ENCODE measurements around the gene STEAP2. TPM values are rescaled to one million over a fixed set of nuclear protein-coding genes. Genes with fewer than 3 reads are reported as not detected.

STEAP2 gene
- total RNA-seq, 2 experiments from 2014 or later, result not detected

DNA sequence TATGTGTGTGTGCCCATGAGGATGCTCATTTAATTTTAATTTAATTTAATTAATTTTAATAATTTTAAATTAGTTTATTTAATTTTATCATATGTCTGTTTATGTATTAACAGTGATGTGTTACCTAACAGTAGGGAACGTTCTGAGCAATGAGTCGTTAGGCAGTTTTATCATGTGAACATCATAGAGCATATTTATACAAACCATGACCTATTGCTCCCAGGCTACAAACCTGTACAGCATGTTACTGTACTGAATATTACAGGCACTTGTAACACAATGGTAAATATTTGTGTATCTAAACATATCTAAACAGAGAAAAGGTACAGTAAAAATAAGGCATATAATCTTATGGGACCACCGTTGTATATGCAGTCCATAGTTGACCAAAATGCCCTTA is 19.8 kb downstream of the STEAP2 start:
- Mint-ChIP-seq H3K27ac (no peak overlapping the region), H3K9me3 (no peaks in the 10 kb centered on the region), H3K4me1 (no peaks in the 10 kb centered on the region), H3K36me3 (no peaks in the 10 kb centered on the region), H3K27me3 (peaks cover 16% of the 10 kb centered on the region), H3K4me3 (no peak overlapping the region)
- POLR2A ChIA-PET, result interaction anchor here (0.6 kb wide), 1 partner anchor 168 kb away, joined by 3 read pairs; no protein-coding TSS in a partner anchor
- no peak for ATAC-seq (ENCODE audit: low read depth)
- DNase-seq, result no peak

DNA sequence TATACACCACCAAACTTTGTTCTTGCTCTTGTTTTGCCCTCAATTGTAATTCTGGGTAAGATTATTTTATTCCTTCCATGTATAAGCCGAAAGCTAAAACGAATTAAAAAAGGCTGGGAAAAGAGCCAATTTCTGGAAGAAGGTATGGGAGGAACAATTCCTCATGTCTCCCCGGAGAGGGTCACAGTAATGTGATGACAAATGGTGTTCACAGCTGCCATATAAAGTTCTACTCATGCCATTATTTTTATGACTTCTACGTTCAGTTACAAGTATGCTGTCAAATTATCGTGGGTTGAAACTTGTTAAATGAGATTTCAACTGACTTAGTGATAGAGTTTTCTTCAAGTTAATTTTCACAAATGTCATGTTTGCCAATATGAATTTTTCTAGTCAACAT is 20.9 kb downstream of the STEAP2 start:
- ATAC-seq (ENCODE audit: low read depth), result no peak

DNA sequence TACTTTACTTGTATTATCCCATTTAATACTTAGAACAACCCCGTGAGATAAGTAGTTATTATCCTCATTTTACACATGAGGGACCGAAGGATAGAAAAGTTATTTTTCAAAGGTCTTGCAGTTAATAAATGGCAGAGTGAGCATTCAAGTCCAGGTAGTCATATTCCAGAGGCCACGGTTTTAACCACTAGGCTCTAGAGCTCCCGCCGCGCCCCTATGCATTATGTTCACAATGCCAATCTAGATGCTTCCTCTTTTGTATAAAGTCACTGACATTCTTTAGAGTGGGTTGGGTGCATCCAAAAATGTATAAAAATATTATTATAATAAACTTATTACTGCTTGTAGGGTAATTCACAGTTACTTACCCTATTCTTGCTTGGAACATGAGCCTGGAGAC is 22.0 kb downstream of the STEAP2 start:
- no peak for DNase-seq
- Mint-ChIP-seq H3K36me3 (no peaks in the 10 kb centered on the region), H3K4me1 (no peaks in the 10 kb centered on the region), H3K9me3 (no peaks in the 10 kb centered on the region), H3K27ac (no peak overlapping the region), H3K4me3 (no peak overlapping the region), H3K27me3 (peaks cover 19% of the 10 kb centered on the region)
- ATAC-seq (ENCODE audit: low read depth), result no peak
- POLR2A ChIA-PET, result no interaction called here

More for the DNA sequence above, 20.9 kb downstream of the STEAP2 start:
- no peak overlapping the region for H3K27ac Mint-ChIP-seq
- DNase-seq, result no peak
- H3K4me3 Mint-ChIP-seq, result no peak overlapping the region
- no peaks in the 10 kb centered on the region for H3K4me1 Mint-ChIP-seq
- H3K36me3 Mint-ChIP-seq, result no peaks in the 10 kb centered on the region
- H3K9me3 Mint-ChIP-seq, result no peaks in the 10 kb centered on the region
- POLR2A ChIA-PET, result no interaction called here
- peaks cover 22% of the 10 kb centered on the region for H3K27me3 Mint-ChIP-seq

DNA sequence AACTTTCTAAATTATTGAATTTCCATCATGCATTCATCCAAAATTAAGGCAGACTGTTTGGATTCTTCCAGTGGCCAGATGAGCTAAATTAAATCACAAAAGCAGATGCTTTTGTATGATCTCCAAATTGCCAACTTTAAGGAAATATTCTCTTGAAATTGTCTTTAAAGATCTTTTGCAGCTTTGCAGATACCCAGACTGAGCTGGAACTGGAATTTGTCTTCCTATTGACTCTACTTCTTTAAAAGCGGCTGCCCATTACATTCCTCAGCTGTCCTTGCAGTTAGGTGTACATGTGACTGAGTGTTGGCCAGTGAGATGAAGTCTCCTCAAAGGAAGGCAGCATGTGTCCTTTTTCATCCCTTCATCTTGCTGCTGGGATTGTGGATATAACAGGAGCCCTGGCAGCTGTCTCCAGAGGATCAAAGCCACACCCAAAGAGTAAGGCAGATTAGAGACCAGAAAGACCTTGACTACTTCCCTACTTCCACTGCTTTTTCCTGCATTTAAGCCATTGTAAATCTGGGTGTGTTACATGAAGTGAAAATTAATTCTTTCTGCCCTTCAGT is 25.3 kb downstream of the STEAP2 start:
- H3K36me3 Mint-ChIP-seq, result no peaks in the 10 kb centered on the region
- DNase-seq (no peak), ATAC-seq (ENCODE audit: low read depth) (no peak)
- H3K27ac Mint-ChIP-seq, result no peak overlapping the region
- no peaks in the 10 kb centered on the region for H3K9me3 Mint-ChIP-seq
- H3K27me3 Mint-ChIP-seq, result peaks cover 15% of the 10 kb centered on the region
- no peak overlapping the region for H3K4me3 Mint-ChIP-seq
- H3K4me1 Mint-ChIP-seq, result no peaks in the 10 kb centered on the region
- POLR2A ChIA-PET, result no interaction called here

DNA sequence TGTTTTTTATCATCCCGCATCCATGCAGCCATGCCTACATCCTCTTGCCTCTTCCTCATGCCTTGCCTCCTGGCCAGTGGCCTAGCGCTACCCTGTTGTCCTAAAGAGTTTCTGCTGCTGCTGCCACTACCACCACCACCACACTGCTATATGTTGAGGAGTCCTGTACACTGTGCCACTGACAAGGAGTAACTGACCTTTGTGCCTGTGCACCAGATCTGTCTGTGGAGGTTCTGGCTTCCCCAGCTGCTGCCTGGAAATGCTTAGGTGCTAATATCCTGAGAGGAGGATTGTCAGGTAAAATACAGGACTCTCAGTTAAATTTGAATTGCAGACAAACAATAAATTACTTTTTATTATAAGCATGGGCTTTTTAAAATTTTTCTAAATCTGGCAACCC is 26.5 kb downstream of the STEAP2 start:
- no peak for ATAC-seq (ENCODE audit: low read depth)

DNA sequence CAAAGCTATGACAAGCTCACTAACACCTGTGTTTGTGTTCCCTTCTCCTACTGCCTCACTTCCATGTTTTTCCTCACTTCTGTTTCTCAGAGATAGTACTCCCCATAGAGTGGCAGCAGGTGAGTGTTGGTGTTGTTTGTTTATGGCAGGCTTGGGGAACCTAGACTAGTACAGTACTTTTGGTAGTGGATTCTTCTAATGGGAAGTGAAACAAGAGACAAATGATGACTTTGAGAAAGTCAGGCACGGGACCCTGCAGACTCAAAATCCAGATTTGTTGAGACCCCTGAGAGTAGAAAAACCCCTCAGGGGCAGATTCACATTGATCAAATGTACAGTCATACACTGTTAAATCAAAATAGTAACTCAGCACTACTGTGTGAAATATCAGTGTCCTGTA is 27.0 kb downstream of the STEAP2 start:
- POLR2A ChIA-PET, result no interaction called here
- H3K27me3 Mint-ChIP-seq, result peaks cover 20% of the 10 kb centered on the region

More for the DNA sequence above, 26.5 kb downstream of the STEAP2 start:
- Mint-ChIP-seq H3K27ac (no peak overlapping the region), H3K9me3 (no peaks in the 10 kb centered on the region), H3K4me1 (no peaks in the 10 kb centered on the region), H3K36me3 (no peaks in the 10 kb centered on the region), H3K4me3 (no peak overlapping the region), H3K27me3 (peaks cover 17% of the 10 kb centered on the region)
- POLR2A ChIA-PET, result no interaction called here
- DNase-seq, result no peak

DNA sequence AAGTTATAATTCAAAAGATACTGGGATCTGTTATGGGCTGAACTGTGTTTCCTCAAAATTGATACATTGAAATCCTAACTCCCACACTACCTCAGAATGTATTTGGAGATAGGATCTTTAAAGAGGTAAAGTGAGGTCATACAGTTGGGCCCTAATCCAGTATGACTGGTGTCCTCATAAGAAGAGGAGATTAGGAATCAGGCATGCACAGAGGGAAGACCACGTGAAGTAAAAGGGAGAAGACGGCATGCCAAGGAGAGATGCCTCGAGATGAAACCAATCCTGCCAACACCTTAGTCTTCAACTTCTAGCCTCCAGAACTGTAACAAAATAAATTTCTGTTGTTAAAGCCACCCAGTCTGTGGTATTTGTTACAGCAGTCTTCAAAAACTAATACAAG is 27.5 kb downstream of the STEAP2 start:
- DNase-seq (no peak), ATAC-seq (ENCODE audit: low read depth) (no peak)
- Mint-ChIP-seq H3K9me3 (no peaks in the 10 kb centered on the region), H3K27me3 (peaks cover 25% of the 10 kb centered on the region), H3K4me1 (peaks cover 3% of the 10 kb centered on the region), H3K4me3 (no peak overlapping the region), H3K36me3 (no peaks in the 10 kb centered on the region), H3K27ac (no peak overlapping the region)
- POLR2A ChIA-PET, result no interaction called here

More for the DNA sequence above, 27.0 kb downstream of the STEAP2 start:
- Mint-ChIP-seq H3K4me1 (no peaks in the 10 kb centered on the region), H3K9me3 (no peaks in the 10 kb centered on the region), H3K27ac (no peak overlapping the region), H3K36me3 (no peaks in the 10 kb centered on the region), H3K4me3 (no peak overlapping the region)
- DNase-seq, result no peak
- no peak for ATAC-seq (ENCODE audit: low read depth)

DNA sequence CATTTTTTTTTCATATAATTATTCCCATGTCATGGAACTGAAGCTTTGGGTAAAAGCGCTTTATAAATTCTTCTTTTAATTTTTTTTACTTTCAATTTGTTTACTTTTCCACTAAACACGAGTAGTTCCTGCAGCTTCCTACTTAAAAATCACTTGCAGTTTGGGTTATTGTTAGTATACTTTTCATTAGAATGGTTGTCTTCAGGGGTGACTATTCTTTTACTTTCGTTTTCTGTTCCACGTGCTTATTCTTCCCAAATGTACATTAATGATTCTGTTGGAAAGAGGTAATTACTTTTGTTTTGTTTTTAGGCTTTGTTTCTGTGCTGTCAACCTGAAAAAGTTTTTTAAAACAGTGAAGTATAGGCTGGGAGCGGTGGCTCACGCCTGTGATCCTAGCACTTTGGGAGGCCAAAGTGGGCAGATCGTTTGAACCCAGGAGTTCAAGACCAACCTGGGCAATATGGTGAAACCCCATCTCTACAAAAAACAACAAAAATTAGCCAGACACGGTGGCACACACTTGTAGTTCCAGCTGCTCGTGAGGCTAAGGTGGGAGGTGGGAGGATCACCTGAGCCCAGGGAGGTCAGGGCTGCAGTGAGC is 28.2 kb downstream of the STEAP2 start:
- no peak overlapping the region for H3K4me3 Mint-ChIP-seq
- no peak for ATAC-seq (ENCODE audit: low read depth)
- no peak for DNase-seq
- H3K27ac Mint-ChIP-seq, result no peak overlapping the region
- H3K36me3 Mint-ChIP-seq, result no peaks in the 10 kb centered on the region
- no peaks in the 10 kb centered on the region for H3K9me3 Mint-ChIP-seq
- POLR2A ChIA-PET, result interaction anchor here (0.7 kb wide), 1 partner anchor 28 kb away, joined by 3 read pairs; the partner anchor contains the start of gene STEAP2
- H3K4me1 Mint-ChIP-seq, result peaks cover 9% of the 10 kb centered on the region
- H3K27me3 Mint-ChIP-seq, result peaks cover 28% of the 10 kb centered on the region

DNA sequence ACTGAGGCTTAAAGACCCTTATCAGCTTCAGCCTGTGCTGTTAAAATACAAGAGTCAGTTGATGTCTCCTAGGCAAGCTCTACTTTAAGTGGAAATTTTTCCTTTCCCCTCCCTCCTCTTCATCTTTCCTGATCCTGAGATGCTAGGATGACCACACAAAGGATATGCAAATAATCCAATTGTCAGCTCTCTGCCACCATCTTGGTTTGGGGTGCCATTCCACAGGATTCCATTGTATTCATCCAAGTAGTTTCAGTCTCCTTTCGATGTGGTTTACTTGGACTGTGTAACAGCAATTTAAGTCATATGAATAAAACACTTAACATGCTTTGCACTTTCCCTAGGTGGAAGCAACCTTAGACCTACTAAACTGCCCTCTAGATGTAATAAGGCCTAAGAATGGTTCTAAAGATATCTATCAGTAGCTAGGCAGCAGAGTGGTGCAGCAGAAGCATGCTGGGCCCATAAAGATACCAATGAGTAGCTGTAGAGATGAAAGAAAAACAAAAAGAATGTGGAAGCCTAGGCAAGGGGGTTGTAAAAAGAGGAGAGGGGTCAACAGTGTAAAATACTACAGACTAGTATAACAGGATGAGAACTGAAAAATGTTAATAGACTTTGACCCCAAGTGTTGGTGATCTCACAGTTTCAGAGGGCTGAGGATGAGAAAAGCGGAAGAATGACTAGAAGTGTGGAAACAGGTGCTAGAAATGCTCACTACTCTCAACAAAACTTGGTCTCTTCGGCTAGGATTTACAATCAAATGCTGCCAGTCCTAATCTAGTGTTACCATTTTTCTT is 31.0 kb downstream of the STEAP2 start:
- H3K27ac Mint-ChIP-seq, result no peak overlapping the region
- ATAC-seq (ENCODE audit: low read depth) (no peak), DNase-seq (no peak)
- POLR2A ChIA-PET, result no interaction called here
- no peak overlapping the region for H3K4me3 Mint-ChIP-seq
- peaks cover 43% of the 10 kb centered on the region for H3K27me3 Mint-ChIP-seq
- peaks cover 20% of the 10 kb centered on the region for H3K4me1 Mint-ChIP-seq
- no peaks in the 10 kb centered on the region for H3K36me3 Mint-ChIP-seq
- no peaks in the 10 kb centered on the region for H3K9me3 Mint-ChIP-seq

DNA sequence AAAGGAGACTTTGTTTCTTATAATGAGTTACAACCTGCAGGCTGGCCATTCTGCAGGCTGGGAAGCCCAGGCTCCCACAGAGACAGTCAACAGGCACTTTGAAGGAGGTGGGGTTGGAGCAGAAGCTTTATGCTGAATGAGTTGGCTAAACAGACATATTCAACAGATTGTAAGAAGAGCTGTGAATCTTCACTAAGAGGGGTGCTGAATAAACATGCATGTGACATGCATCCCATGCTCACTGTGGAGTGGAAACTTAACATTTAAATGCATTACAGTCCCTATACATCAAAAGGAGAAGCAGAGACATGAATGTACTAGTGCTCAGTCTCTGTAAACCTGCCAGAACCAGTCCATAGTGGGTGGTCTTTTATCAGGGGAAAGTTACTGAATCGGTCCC is 32.0 kb downstream of the STEAP2 start:
- H3K9me3 Mint-ChIP-seq, result no peaks in the 10 kb centered on the region
- H3K27ac Mint-ChIP-seq, result no peak overlapping the region
- DNase-seq (no peak), ATAC-seq (ENCODE audit: low read depth) (no peak)
- H3K36me3 Mint-ChIP-seq, result no peaks in the 10 kb centered on the region
- H3K27me3 Mint-ChIP-seq, result peaks cover 43% of the 10 kb centered on the region
- peak overlapping the region; percentile 93 for H3K4me3 Mint-ChIP-seq
- peaks cover 20% of the 10 kb centered on the region for H3K4me1 Mint-ChIP-seq
- POLR2A ChIA-PET, result no interaction called here

DNA sequence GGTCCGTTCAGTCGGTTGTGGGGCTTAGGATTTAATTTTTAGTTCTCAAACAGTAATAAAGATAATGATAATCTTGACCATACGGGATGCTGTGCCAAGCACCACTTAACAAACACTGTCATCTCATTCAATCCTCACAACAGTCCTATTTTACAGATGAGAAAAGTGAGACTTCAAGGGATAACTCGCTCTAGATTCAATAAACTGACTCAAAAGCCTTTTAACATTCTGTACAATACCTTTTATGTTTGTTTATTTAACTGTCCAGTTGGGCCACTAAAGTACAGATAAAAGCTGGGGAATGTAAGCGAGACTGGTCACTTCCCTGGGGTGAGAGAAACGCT is 33.0 kb downstream of the STEAP2 start:
- peaks cover 43% of the 10 kb centered on the region for H3K27me3 Mint-ChIP-seq
- peak overlapping the region; percentile 31 for H3K27ac Mint-ChIP-seq

DNA sequence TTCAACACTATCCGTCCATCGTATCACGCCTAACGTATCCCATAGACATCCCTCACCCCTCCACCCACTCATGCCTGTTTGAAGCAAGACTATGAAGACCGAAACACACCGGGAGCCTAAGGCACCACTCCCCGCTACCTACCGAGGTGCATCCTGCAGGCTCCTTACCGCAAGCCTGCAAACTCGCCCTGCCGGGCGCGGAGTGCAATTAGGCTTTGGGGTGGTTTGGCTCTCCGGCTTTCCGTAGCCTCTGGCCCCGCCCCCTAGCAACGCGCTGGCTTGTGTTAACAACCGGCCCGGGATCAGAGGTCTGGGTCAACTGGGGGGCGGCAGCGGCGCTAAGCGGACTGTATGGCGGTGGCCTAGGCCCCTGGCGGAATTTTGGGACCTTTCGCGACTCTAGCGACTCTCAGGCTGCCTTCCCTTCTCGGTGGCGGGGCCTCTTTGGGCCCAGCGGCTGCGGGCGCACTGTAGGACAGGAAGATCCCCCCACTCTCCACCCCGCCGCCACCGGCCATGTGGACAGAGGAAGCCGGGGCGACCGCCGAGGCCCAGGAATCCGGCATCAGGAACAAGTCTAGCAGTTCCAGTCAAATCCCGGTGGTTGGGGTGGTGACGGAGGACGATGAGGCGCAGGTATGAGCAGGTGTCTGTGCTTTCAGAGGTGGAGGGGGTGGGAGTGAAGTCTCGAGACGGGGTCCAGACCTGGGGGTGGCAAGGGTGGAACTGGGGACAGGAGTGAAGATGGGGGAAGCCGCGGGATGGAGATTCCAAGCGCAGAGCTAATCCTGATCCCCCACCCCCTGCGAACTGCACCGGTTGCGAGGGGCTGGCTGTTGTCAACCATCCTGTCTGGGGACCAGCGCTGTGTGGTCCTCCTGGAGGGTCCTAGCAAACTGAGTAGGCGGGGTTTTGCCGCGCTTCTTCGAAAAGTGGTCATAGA is 33.6 kb downstream of the STEAP2 start, which contains the start of gene CFAP69:
Gene CFAP69, plus strand, starts transcription at position 266 of the 943 bp plus-strand sequence. Its CDS starts 251 bp downstream, at position 517.
- no peaks in the 10 kb centered on the region for H3K36me3 Mint-ChIP-seq
- ATAC-seq (ENCODE audit: low read depth), result peak; percentile 91
- H3K27ac Mint-ChIP-seq, result peak within 1 kb of the TSS; percentile 31
- peaks cover 20% of the 10 kb centered on the region for H3K4me1 Mint-ChIP-seq
- no peaks in the 10 kb centered on the region for H3K9me3 Mint-ChIP-seq
- H3K27me3 Mint-ChIP-seq, result peaks cover 47% of the 10 kb centered on the region
- POLR2A ChIA-PET, result no interaction called here
- peak within 1 kb of the TSS; percentile 93 for H3K4me3 Mint-ChIP-seq
- DNase-seq, result peak; percentile 89

More for the DNA sequence above, 33.0 kb downstream of the STEAP2 start:
- POLR2A ChIA-PET, result no interaction called here
- DNase-seq (no peak), ATAC-seq (ENCODE audit: low read depth) (no peak)
- no peaks in the 10 kb centered on the region for H3K36me3 Mint-ChIP-seq
- peak overlapping the region; percentile 93 for H3K4me3 Mint-ChIP-seq
- peaks cover 20% of the 10 kb centered on the region for H3K4me1 Mint-ChIP-seq
- H3K9me3 Mint-ChIP-seq, result no peaks in the 10 kb centered on the region

DNA sequence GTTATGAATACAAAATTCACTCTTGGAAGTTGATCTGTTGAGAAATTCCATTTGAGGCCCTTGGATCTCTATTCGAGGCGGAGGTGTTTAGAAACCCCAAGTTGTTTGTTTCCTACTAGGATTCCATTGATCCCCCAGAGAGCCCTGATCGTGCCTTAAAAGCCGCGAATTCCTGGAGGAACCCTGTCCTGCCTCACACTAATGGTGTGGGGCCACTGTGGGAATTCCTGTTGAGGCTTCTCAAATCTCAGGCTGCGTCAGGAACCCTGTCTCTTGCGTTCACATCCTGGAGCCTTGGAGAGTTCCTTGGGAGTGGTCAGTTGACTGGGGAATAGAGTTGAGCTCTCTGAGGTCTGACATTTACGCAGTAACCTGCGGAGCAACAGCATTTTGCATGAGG is 34.6 kb downstream of the STEAP2 start:
- H3K9me3 Mint-ChIP-seq, result no peaks in the 10 kb centered on the region
- DNase-seq (no peak), ATAC-seq (ENCODE audit: low read depth) (no peak)
- peak overlapping the region; percentile 93 for H3K4me3 Mint-ChIP-seq
- no peaks in the 10 kb centered on the region for H3K36me3 Mint-ChIP-seq
- H3K27me3 Mint-ChIP-seq, result peaks cover 49% of the 10 kb centered on the region
- POLR2A ChIA-PET, result no interaction called here
- no peak overlapping the region for H3K27ac Mint-ChIP-seq
- peaks cover 20% of the 10 kb centered on the region for H3K4me1 Mint-ChIP-seq
